Activated CD4-positive, alpha-beta memory T cell treated with anti-CD3 and anti-CD28 coated beads, Interleukin-2, amount 10 ng/mL, durations not matched to agents 7 days and 5 days (primary cell): Measurements from ENCODE around the gene AIF1L. TPM values are rescaled to one million over a fixed set of nuclear protein-coding genes. Genes with fewer than 3 reads are reported as not detected.

Experiments used
- CTCF ChIA-PET: fragments of 350-600 bp; sonication (Branson Sonifier 250); formaldehyde crosslinking; loops from one replicate; lab custom pipeline; 2021; ENCODE audit warnings: antibody characterized with exemption, inconsistent platforms; lab: Charles Lee
- POLR2A ChIA-PET: fragments of 350-600 bp; sonication (Branson Sonifier 250); formaldehyde crosslinking; loops from one replicate; lab custom pipeline; 2021; ENCODE audit warnings: antibody characterized with exemption; lab: Charles Lee
- DNase-seq: peaks from one replicate; pipeline ENCODE4 v3.0.0-alpha.2; 2020
- H3K27ac Mint-ChIP-seq: one replicate; pipeline ENCODE4 v1.8.0; 2021; ENCODE audit warnings: mild to moderate bottlenecking, mixed read lengths
- H3K27me3 Mint-ChIP-seq: one replicate; pipeline ENCODE4 v1.8.0; 2021; ENCODE audit warnings: mixed read lengths
- H3K36me3 Mint-ChIP-seq: one replicate; pipeline ENCODE4 v1.8.0; 2021; ENCODE audit warnings: low read depth, mixed read lengths
- H3K4me1 Mint-ChIP-seq: one replicate; pipeline ENCODE4 v1.8.0; 2021; ENCODE audit warnings: mixed read lengths
- H3K4me3 Mint-ChIP-seq: one replicate; pipeline ENCODE4 v1.8.0; 2021; ENCODE audit warnings: mild to moderate bottlenecking, mixed read lengths
- H3K9me3 Mint-ChIP-seq: one replicate; pipeline ENCODE4 v1.8.0; 2021; ENCODE audit warnings: mixed read lengths
- total RNA-seq, 2 experiments: library from RNA; stranded (reverse); gene quantifications; one replicate each; pipeline ENCODE4 v1.2.3, GENCODE V29; 2021

Gene AIF1L
- total RNA-seq, 2 experiments from 2014 or later: 0.30 to 0.50 TPM

DNA sequence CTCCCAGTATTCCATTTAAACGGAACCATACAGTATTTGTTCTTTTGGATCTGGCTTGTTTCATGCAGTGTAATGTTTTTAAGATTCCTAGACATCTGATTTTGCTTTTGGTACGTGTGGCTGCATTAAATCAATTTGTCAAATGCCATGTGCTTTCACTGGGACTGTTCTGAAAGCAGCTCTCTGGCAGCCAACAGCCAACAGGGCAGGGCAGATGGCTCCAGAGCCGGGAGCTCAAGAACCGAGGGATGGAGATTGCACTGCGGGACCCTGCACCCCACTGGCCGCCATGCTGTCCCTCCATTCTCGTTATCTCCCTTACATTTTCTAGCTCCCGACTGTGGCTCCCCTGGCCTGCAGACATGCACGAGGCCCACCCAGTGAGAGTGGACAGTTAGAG, 33.4 kb upstream of the AIF1L start:
- no peaks in the 10 kb centered on the region for H3K9me3 Mint-ChIP-seq
- H3K27me3 Mint-ChIP-seq: no peaks in the 10 kb centered on the region
- no peak for DNase-seq
- no peak overlapping the region for H3K27ac Mint-ChIP-seq
- POLR2A ChIA-PET: interaction anchor here (0.6 kb wide), 1 partner anchor 361 kb away, joined by 3 read pairs; no protein-coding TSS in a partner anchor
- no peaks in the 10 kb centered on the region for H3K36me3 Mint-ChIP-seq
- H3K4me3 Mint-ChIP-seq: no peak overlapping the region
- H3K4me1 Mint-ChIP-seq: no peaks in the 10 kb centered on the region
- CTCF ChIA-PET: interaction anchor here (0.8 kb wide), 2 partner anchors 16 to 273 kb away, joined by 3 to 4 read pairs; no protein-coding TSS in a partner anchor

DNA sequence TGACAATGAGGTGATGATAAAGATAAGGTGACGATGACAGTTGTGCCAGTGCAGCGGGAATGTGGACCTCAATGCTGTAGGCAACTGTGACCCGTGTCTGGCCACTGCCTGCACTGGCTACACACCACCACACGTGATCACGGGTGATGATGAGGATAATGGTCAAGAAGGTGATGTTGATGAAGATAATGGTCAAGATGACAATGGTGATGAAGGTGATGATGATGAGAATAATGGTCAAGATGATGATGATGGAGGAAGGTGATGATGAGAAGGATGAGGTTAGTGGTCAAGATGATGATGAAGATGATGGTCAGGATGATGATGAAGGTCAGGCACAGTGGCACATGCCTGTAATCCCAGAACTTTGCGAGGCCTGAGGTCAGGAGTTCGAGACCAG, 30.7 kb upstream of the AIF1L start:
- H3K9me3 Mint-ChIP-seq: no peaks in the 10 kb centered on the region
- no peaks in the 10 kb centered on the region for H3K27me3 Mint-ChIP-seq
- CTCF ChIA-PET: no interaction called here
- no peaks in the 10 kb centered on the region for H3K4me1 Mint-ChIP-seq
- H3K36me3 Mint-ChIP-seq: no peaks in the 10 kb centered on the region
- no peak for DNase-seq
- POLR2A ChIA-PET: no interaction called here
- no peak overlapping the region for H3K27ac Mint-ChIP-seq
- H3K4me3 Mint-ChIP-seq: no peak overlapping the region

GRCh38 chr9:131067625-131068024, 28.7 kb upstream of the AIF1L start:
- CTCF ChIA-PET: no interaction called here
- Mint-ChIP-seq H3K36me3 (no peaks in the 10 kb centered on the region), H3K27me3 (no peaks in the 10 kb centered on the region), H3K4me1 (no peaks in the 10 kb centered on the region), H3K9me3 (no peaks in the 10 kb centered on the region), H3K4me3 (no peak overlapping the region), H3K27ac (no peak overlapping the region)
- no peak for DNase-seq
- POLR2A ChIA-PET: no interaction called here

GRCh38 chr9:131068076-131068816, 28.1 kb upstream of the AIF1L start:
- CTCF ChIA-PET: no interaction called here

GRCh38 chr9:131069699-131070098, 26.6 kb upstream of the AIF1L start:
- no peak for DNase-seq
- Mint-ChIP-seq H3K27ac (no peak overlapping the region), H3K9me3 (no peaks in the 10 kb centered on the region), H3K36me3 (no peaks in the 10 kb centered on the region), H3K4me1 (no peaks in the 10 kb centered on the region), H3K4me3 (no peak overlapping the region), H3K27me3 (no peaks in the 10 kb centered on the region)
- CTCF ChIA-PET: no interaction called here
- POLR2A ChIA-PET: no interaction called here

More at GRCh38 chr9:131068076-131068816, 28.1 kb upstream of the AIF1L start:
- no peak overlapping the region for H3K27ac Mint-ChIP-seq
- DNase-seq: no peak
- no peaks in the 10 kb centered on the region for H3K36me3 Mint-ChIP-seq
- H3K27me3 Mint-ChIP-seq: no peaks in the 10 kb centered on the region
- POLR2A ChIA-PET: interaction anchor here (0.8 kb wide), 1 partner anchor 11 kb away, joined by 3 read pairs; no protein-coding TSS in a partner anchor
- H3K4me3 Mint-ChIP-seq: no peak overlapping the region
- no peaks in the 10 kb centered on the region for H3K9me3 Mint-ChIP-seq
- H3K4me1 Mint-ChIP-seq: no peaks in the 10 kb centered on the region

- CTCF ChIA-PET: no interaction called here
- DNase-seq: no peak
- H3K36me3 Mint-ChIP-seq: no peaks in the 10 kb centered on the region
- no peak overlapping the region for H3K27ac Mint-ChIP-seq
- no peaks in the 10 kb centered on the region for H3K27me3 Mint-ChIP-seq
- H3K4me1 Mint-ChIP-seq: no peaks in the 10 kb centered on the region
- no peak overlapping the region for H3K4me3 Mint-ChIP-seq
- no peaks in the 10 kb centered on the region for H3K9me3 Mint-ChIP-seq
- POLR2A ChIA-PET: no interaction called here
These were observed 24.0 kb upstream of the AIF1L start for GRCh38 chr9:131072107-131072870.

- no peak for DNase-seq
- H3K4me1 Mint-ChIP-seq: no peaks in the 10 kb centered on the region
- H3K27ac Mint-ChIP-seq: no peak overlapping the region
- ChIA-PET POLR2A (no interaction called here), CTCF (no interaction called here)
- no peaks in the 10 kb centered on the region for H3K36me3 Mint-ChIP-seq
- H3K9me3 Mint-ChIP-seq: no peaks in the 10 kb centered on the region
- no peaks in the 10 kb centered on the region for H3K27me3 Mint-ChIP-seq
- no peak overlapping the region for H3K4me3 Mint-ChIP-seq
These were observed 23.5 kb upstream of the AIF1L start for GRCh38 chr9:131072871-131073237.

DNA sequence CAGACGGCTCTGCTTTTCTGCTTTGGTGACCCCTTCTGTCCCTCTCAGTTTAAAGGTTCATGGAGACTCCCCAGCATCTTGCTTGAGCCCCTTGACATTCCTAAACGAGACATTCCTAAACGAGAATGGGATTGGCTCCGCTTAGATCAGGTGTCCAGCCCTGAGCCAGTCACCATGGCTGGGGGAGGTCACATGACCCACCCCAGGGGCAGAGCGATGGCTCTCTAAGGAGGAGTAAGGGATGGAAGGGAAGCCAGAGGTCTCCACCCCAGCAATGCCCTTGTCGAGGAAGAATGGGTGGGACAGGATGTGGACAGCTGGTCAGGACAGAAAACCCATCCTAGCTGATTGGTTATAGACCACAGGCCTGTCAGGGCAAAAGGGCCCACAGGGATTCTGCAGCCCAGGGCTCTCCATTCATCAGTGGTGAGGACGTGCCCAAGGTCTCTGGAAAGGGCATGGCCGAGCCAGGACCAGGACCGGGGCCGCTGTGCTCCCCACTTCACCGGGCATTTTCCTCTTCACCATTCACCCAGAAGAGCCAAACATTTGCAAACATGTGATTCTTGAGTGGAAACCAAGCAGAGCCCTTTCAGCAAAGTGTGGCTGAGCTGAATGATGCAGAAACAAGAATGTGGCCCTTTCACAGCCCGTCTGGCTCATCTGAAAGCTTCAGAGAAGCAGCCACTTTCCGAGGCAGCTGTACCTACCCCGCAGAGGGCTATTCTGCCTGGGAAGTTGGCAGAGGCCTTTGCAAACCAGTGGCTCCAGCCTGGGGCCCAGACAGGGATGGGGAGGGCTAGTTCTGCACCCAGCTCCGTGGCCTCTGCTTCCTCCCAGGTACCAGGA, 19.8 kb upstream of the AIF1L start:
- no peaks in the 10 kb centered on the region for H3K9me3 Mint-ChIP-seq
- H3K27ac Mint-ChIP-seq: no peak overlapping the region
- H3K27me3 Mint-ChIP-seq: no peaks in the 10 kb centered on the region
- no peaks in the 10 kb centered on the region for H3K4me1 Mint-ChIP-seq
- POLR2A ChIA-PET: no interaction called here
- no peaks in the 10 kb centered on the region for H3K36me3 Mint-ChIP-seq
- CTCF ChIA-PET: no interaction called here
- DNase-seq: no peak
- H3K4me3 Mint-ChIP-seq: no peak overlapping the region

DNA sequence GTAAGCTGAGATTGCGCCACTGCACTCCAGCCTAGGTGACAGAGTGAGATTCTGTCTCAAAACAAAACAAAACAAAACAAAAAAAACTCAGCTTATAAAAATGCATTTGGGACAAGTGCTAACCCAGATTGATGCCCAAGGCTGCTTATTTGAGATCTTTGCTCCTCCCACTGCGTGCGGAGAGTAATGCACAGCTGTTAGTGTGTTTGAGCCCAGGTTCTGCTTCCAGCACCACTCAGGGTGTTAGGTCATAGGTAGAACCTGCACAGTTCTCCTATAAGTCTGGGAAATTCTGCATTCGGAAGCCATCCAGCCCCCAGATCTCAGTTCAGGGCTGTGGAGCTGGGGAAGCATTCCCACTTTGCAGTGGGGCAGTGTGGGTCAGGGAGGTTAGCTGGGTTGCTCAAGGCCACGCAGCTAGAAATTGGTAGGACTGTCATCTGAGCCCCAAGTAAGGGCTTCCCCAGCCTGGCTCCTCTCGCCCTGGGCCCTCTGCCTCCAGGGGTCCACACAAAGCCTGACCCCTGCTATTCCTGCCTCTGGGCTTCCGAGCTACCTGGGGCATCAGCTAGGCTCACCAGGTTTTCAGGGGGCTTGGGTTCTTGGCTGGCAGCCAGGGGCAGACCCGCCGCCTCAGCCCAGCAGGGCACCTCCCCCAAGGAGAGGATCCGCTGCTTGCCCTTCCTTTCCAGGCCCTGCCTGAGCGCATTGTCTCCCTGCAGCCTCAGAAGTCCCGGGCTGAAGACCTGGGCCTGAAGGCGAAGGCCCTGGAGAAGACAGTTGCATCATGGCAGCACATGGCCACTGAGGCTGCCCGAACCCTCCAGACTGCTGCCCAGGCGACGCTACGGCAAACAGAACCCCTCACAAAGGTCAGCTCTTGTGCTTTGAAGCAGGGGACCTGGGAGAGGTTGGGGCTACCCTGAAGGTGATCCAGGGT, 17.6 kb upstream of the AIF1L start:
- CTCF ChIA-PET: no interaction called here
- Mint-ChIP-seq H3K36me3 (no peaks in the 10 kb centered on the region), H3K9me3 (no peaks in the 10 kb centered on the region), H3K4me3 (no peak overlapping the region), H3K27ac (no peak overlapping the region), H3K27me3 (peaks cover 5% of the 10 kb centered on the region), H3K4me1 (no peaks in the 10 kb centered on the region)
- POLR2A ChIA-PET: no interaction called here
- no peak for DNase-seq

- no peak for DNase-seq
- Mint-ChIP-seq H3K4me1 (no peaks in the 10 kb centered on the region), H3K36me3 (no peaks in the 10 kb centered on the region), H3K9me3 (no peaks in the 10 kb centered on the region), H3K27me3 (peaks cover 7% of the 10 kb centered on the region), H3K27ac (no peak overlapping the region), H3K4me3 (no peak overlapping the region)
- POLR2A ChIA-PET: interaction anchor here (1.2 kb wide), 1 partner anchor 45 kb away, joined by 3 read pairs; the partner anchor contains the start of gene NUP214
- CTCF ChIA-PET: no interaction called here
These were observed 15.7 kb upstream of the AIF1L start for GRCh38 chr9:131080589-131080988.

DNA sequence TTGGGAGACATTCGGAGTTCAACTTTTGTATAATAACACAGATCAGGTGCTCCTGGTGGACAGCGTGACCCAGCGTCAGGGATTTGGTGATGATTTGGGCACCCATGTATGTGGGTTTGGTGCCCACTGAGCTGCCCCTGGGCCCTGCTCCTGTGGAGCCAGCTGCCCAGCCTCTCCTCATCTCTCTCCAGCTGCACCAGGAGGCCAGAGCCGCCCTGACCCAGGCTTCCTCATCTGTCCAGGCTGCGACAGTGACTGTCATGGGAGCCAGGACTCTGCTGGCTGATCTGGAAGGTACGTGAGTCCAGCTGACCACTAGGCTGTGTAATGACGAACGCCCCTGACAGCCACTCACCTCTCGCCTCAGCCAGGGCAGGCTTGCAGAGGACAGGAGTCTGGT, 14.5 kb upstream of the AIF1L start:
- ChIA-PET POLR2A (no interaction called here), CTCF (no interaction called here)
- H3K27me3 Mint-ChIP-seq: peaks cover 7% of the 10 kb centered on the region
- H3K4me1 Mint-ChIP-seq: no peaks in the 10 kb centered on the region
- H3K4me3 Mint-ChIP-seq: no peak overlapping the region
- H3K27ac Mint-ChIP-seq: no peak overlapping the region
- H3K36me3 Mint-ChIP-seq: no peaks in the 10 kb centered on the region
- no peaks in the 10 kb centered on the region for H3K9me3 Mint-ChIP-seq
- no peak for DNase-seq

DNA sequence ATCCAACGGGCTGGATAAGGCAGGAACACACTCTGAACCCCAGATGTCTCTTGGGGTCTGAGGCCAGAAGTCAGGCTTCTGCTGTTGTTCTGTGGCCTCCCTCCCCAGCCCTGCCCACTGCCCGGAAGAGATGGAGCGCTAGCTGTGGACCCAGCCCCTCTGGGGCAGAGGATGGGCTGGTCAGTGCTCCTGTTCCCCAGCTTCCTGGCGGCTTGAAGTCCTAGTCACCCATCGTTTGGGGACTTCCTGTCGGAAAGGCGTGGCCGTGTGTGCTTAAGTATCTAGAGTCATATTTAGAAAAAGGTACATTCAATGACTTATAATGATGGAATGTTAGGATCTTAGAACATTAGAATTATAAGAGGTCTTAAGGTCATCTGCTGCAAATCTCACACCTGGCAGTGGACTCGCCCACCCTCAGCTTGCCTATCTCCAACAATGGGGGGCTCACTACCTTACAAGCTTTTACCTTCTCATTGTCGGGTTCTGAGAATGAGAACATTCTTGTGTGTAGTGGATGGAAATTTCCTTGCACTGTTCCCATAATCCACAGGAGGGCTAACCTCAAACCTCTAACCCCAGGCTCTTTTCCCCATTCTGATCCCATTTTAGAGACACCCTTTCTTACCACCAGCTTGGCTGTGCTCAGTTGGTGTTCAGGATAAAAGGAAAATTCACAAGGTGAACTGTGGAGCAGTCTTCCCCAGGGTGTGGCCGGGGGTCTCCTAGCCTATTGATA, 13.4 kb upstream of the AIF1L start:
- H3K4me3 Mint-ChIP-seq: no peak overlapping the region
- H3K27ac Mint-ChIP-seq: no peak overlapping the region
- POLR2A ChIA-PET: no interaction called here
- H3K27me3 Mint-ChIP-seq: peaks cover 7% of the 10 kb centered on the region
- no peaks in the 10 kb centered on the region for H3K4me1 Mint-ChIP-seq
- DNase-seq: no peak
- H3K9me3 Mint-ChIP-seq: no peaks in the 10 kb centered on the region
- CTCF ChIA-PET: interaction anchor here (1.1 kb wide), 1 partner anchor 37 kb away, joined by 3 read pairs; no protein-coding TSS in a partner anchor
- H3K36me3 Mint-ChIP-seq: no peaks in the 10 kb centered on the region
